NCI-H146 treated with DMSO at 0.1 percent for 48 hours (cell line): ENCODE measurements around the gene NOS1AP.
"Not testable (repeated sequence)": the region's sequence is repeated elsewhere in the genome, so short reads cannot be mapped to it uniquely, and the experiment has no call there.

Experiments used
- DNase-seq: peaks from one replicate; lab custom pipeline; 2025; ENCODE audit not compliant: unreplicated experiment; lab: John Stamatoyannopoulos, UW

The NOS1AP gene

DNA sequence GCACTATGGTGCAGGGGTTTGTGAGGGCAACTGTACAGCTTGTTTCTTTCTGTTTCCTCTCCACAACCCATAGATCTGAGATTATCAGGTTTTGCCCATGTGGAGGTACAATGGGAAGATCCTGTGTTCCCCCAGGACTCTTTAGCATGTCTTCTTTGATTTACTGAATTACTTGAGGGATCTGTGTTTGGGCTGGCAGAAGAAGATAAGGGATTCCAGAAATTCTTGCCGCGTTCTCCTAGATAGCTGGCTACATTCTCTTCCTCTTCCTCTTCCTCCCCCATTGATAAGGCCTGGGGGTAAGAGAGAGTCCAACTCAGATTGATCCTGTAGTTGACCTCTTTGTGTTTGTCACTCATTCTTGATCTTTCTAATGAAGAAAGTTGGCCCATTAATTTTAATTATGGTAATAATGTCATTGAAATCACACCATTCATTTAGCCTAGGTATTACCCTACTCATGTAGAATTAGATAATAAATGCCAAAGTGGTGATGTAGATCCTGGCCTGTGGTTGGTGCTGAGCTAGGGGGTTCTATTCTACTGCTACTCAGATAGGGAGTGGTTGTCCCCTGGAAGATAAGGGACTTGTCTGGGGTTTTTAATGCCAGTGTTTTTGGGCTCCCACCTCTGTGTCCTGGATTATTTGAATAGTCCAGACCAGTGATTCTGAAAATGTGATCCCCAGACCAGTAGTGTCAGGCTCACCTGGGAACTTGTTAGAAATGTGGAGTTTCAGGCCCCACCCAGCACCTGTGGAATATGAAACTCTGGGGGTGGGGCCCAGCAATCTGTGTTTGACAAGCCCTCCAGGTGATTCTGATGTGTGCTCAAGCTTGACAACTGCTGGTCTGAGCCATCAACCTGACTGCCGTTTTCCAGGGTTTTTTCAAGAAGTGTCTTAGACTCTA is 122.2 kb downstream of the NOS1AP start:
- DNase-seq: peak; percentile 32

DNA sequence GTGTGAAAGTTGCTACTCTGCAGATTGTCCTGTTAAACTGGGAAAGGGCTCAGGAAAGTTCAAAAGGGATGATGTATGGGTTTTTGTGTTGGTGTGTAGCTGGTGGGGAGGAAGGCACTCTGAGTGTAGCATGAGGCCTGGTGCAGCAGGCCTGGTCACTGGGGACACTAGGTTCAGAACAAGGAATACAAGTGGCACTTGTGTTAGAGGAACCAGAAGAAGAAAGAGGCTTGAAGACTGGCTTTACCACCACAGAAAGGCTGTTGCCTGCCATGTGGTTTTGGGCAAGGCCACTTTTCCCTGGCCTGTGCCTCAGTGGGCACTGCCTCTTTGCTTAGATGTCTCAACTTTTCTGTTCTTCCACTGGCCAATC is 122.8 kb downstream of the NOS1AP start:
- DNase-seq: no peak

DNA sequence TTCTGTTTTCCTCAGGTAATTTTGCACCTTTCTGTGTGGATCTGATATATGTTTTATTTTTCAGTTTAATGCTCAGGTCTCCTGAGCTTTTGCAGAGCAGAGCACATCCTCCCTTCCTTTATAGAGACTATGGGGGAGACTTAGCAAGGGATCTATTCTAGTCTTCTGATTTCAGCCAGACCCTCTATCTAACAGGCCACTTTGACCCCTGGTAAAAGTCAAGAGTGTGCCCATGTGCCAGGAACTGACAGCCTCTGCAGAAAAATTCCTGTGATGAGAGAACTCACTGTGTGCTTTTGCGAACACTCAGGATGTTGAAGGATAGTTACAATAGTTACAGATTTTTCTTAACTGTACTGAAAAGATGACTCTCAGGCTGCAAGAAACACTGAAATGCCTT is 123.3 kb downstream of the NOS1AP start:
- no peak for DNase-seq

DNA sequence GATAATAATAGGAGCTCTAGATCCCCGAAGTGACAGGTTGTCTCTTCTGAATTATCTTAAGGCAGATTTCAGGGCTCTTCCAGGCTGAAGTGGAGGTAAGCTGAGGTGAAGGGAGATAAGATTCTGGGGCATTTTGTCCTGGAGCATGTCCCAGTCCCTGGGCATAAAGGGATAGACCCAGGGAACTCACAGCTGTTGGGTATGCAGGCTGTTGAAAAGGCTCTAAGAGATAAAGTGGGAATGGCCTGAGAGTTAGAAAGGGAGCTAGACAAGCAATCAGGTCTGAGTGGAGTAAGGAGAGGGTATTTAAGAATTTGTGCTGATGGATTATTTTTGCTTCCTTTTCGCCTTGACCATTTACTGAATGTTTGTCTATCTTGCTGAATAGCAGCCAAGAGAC is 123.7 kb downstream of the NOS1AP start:
- no peak for DNase-seq

DNA sequence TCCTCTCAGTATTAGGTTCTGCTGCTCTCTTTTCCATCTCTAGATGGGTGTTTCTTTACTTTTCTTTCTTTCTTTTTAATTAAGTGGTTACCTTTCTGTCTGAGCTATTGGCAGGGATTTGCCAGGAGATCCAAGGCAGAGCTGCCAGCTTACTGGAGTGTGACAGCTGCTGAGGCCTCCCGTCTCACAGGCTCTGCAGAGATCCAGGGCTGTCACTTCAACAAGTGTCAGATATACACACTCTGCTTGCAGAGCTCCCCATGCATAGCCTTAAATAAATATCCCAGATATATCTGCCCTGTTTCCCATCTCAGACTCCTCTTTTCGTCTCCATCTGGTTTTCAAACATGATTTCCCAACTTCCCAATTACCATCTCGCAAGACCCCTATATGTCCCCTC is 124.3 kb downstream of the NOS1AP start:
- DNase-seq: no peak

DNA sequence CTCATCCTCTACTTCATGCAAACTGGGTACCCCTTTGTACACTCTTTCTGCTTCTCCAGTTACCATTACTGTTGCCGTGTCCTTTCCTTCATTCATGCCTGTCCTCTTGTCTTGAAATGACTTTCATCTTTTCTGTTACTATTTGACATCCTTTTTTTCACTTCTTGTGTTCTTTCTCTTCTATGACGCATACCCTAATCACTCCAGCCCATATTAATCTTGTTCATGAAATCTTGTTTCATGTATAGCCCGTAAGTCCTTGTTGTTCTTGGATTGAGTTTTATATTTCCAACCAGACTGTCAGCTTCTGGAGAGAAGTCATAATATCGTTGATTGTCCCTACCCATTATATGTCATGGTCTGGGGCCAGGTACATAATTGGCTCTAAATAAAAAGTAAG is 126.1 kb downstream of the NOS1AP start:
- DNase-seq: no peak

DNA sequence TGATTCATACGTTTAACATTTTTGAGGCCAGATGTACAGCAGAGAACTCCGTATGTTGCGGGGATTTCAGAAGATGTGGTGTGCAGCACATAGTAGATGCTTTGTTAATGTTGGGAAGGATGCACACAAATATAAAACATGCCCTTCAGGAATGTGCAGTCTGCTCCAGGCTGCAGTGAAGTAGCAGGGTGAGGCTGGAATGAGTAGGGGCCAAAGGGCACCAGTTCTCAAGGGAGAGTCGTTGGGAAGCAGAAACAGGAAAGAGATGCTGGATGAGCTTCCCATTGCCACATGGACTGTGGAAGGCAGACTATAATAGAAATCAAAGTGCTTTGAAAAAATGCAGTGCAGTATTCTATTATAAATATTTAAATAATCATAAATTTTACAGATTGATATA is 126.9 kb downstream of the NOS1AP start:
- DNase-seq: no peak

DNA sequence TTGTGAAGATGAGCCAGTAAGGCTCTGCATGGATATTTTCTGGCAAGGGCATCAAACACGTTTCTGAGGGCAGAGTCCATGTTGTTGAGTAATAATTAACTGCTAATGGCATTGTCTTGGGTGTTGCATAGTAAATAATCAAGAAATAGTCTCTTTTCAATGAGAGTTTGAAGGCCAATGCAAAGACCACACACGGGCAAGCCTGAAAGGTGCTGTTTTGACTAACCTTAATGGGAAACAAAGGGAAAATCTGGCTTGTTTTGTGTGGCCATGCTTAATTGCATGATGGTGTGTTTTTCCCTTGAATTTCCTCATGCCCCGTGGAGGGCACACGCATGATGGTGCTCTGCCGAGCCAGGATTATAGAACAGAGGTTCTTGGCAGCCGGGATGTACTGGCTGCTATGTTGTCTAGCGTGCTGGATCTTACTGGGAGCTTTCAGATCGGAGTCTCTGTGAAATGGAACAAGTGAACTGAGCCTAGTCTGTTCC is 127.6 kb downstream of the NOS1AP start:
- DNase-seq: no peak

DNA sequence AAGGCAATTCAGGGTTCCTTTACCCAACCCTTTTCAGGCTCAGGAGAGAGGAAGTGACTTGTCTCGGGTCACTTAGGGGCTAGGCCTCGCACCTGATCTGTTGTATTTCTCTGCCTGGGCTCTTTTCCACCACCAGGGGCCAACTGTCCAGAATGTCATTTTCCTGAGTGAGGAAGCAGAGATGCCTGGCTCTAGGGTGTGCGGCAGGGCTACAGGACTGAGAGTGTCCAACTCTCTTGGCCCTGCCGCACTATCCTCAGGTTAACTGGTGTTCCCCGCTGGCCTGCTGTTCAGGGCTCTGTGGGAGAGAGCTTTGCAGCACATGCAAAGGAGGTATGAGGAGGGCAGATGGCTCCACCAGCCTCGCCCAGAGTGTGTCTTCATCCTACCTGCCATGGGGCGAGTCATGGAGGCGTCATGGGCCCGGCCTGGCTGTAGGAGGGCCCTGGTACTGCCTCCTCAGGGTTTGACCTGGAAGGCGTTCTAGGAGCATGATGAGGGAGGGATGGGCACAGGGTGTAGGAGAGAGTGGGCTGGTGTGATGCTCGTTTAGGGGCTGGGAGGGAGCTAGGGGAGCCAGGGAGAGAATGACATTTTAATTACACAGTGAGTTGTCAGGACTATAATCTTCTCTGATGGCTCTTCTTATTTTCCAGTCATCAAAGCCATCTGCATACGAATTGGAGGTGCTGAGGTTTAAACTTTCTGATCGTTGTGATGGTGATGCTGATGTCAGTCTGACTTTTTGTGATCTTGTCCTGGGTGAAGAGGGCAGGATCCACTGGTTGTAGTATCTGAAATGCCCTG is 128.3 kb downstream of the NOS1AP start:
- no peak for DNase-seq

DNA sequence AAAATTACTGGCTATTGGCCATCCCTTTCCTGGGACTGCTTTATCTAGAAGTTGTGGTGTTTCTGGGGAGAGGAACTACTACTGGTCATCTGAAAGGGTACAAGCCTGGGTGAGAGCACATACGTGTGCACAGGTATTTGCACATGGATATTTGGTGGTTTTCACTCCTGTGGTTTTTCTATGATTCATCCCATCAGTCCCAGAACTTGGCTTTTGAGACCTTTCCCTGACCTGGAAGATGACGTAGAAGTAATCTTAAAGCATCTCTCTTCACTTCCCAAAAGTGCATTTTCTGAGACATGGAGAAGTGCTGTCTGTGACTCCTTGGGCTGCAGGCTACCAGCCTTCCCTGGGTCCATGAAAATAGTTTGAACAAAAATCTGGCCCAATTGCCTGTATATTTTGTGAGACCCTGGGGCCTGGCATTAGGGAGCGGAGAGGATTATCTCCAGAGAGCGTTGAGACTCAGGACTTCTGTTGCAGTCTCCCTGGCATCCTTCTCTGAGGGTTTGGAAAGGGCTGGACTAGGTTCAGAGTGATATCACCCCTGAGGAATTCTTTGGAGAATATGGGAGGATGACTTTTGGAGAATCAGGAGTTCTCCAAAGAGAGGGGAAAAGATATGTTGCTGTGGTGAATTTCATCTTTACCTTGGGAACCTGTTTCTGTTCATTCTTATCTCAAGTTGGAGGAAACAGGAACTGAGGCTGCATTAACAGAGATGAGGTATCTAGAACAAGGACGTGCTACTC is 130.8 kb downstream of the NOS1AP start:
- DNase-seq: no peak

DNA sequence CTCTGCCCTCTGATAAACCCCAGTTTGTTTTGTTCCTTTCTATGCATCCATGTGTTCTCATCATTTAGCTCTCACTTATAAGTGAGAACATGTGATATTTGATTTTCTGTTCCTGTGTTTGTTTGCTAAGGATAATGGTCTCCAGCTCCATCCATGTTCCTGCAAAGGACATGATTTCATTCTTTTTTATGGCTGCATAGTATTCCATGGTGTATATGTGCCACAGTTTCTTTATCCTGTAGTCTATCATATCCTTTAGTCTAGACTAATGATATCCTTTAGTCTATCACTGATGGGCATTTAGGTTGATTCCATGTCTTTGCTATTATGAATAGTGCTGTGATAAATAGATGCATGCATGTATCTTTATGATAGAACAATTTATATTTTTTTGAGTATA is 131.6 kb downstream of the NOS1AP start:
- not testable (repeated sequence) for DNase-seq

DNA sequence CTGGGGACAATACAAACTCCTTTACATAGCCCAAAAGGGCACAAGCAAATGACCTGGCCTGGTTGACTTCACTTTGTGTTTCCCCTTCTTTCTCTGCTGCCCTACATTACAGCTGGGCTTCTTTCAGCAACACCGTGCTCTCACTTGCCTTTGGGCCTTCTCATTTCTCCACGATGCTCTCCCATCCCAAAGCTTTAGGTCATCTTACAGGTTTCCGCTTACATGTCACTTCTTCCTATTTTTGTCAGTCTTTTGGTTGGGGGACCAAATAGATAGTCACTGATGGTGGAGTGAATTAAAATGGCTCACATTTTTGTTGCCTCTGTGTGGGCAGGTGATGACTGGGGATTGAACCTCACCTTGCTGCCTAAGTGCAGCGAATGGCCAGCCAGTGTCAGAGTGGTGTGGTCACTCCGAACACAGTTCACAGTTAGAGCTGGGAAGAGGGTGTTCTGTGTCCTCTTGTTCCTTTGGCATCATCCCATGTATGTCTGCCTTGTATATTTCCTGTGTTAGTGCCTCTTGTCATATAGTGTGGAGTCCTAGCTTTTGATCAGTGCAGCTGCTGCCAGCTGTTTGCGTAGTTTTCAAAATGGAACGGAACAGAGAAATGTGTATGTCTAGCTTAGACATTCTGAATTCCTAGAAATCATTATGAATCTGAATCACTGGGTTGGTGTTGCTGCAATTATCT is 134.8 kb downstream of the NOS1AP start:
- DNase-seq: no peak

DNA sequence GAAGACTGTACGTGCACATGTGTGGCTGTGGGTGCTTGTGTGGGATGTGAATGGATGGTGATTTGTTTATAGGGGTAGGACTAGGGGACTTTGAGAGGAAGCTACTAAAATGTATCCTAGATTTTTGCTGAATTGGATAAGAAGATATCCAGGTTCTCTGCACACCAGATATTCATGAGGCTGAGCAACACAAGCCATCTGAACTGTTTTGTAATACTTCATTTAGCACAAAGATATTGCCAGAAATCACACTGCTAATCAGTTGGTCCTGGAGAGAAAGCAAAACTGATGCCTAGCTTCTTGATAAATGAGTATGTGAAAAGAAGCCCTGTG is 135.3 kb downstream of the NOS1AP start:
- no peak for DNase-seq

DNA sequence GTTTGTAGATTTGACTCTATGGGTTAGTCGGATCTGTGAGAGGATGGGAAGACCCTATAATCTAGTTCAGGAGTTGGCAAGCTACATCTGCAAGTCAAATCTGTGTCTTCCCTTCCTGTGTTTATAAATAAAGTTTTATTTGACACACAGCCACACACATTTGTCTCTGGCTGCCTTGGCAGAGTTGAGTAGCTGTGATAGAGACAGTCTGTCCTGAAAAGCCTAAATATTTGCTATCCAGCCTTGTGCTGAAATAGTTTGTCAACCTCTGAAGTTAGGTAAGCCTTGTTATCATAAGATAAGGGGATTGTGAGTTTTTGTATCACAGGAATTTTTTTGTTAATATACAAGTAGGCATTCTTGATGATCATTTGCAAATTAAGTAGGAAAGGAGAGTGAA is 136.8 kb downstream of the NOS1AP start:
- DNase-seq: no peak

DNA sequence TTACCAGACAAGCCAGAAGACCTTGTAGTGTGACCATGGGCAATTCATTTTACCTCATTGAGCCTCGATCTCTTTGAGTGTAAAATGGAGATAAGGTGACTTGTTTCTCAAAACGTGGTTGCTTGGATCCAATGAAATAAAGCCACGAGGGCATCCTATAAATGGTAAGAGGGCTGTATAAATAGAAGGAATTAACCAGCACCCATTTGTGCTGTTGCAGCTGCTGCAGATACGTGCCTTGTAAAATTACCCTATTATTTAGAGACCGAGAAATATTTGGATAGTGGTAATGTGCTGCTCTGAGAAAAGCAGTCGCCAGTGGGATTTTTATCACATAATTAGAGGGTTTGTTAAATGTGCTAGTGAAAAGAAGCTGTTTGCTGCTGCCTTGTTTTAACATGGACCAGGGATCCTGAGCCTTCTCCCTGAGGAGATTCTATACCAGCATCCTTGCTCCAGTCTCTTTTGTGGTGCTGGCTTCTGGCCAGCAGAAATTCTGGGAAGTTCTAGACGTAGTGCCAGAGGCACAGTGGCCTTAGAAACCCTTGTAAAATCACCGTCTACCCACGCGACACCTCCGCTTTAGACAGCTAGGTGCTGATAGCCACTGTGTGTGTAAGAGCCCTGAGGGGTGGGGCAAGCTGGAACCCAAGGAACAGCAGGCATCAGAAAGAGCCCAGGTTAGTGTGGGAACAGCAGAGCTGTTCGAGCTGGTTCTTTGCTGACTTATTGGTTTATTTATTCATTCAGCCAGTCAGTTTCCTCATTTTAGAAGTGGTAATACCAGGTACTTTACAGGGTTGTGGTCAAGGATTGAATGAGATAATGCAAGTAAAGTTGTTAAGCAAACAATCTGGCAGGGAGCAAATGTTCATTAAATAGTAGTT is 137.5 kb downstream of the NOS1AP start:
- peak; percentile 97 for DNase-seq

DNA sequence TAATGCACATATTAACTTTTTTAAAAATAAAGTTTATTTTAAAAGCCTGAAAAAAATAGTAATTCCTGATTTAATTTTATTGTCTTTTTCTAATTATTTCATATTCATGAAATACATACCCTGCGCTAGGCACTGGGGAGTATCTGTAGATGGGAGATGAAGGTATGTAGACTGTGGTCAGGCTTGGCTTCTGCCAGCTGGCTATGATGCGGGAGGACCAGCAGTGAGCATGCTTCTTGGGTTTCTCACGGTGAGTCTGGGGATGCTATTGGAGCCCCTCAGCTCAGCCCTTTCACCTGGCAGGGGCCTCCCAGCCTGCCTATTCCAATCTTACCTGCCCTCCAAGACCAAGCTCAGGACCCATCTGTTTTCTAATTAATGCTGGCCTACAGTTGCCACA is 138.4 kb downstream of the NOS1AP start:
- peak; percentile 25 for DNase-seq

DNA sequence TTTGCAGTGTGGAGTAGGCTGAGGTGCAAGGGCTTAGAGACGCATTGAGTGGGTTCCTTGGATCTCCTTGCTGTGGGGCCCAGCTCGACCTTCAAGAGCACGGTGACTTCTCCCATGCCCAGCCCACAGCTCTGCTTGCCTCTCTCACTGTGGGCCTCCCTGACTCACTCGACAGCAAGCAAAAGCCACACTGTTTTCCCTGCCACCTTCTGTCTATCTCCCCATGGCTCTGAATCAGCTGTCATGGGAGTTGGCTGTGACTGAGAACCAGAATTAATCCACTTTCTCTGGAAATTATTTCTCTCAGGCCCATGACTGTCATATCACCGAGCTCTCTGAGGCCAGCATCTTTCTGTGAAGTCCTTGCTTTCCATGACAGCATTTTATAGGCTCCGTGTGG is 140.7 kb downstream of the NOS1AP start:
- no peak for DNase-seq

DNA sequence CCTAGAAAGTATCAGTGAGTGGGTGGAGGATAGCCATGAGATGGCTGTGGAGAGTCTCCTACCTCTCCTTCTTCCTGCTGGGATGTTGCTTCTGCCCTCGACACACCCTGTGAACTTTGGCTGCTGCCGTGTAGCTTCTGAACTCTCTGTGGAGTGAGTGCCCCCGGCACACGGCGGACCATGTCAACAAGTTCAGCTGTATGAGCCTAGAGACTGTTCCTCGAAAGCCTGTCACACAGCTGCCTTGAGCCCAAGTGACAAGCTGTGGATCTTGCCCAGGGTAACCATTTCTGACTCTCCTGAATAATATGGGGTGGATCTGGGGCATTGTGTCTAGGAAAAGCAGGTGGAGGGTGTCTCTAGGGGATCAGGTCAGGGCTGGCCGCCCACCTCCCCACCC is 143.2 kb downstream of the NOS1AP start:
- no peak for DNase-seq

DNA sequence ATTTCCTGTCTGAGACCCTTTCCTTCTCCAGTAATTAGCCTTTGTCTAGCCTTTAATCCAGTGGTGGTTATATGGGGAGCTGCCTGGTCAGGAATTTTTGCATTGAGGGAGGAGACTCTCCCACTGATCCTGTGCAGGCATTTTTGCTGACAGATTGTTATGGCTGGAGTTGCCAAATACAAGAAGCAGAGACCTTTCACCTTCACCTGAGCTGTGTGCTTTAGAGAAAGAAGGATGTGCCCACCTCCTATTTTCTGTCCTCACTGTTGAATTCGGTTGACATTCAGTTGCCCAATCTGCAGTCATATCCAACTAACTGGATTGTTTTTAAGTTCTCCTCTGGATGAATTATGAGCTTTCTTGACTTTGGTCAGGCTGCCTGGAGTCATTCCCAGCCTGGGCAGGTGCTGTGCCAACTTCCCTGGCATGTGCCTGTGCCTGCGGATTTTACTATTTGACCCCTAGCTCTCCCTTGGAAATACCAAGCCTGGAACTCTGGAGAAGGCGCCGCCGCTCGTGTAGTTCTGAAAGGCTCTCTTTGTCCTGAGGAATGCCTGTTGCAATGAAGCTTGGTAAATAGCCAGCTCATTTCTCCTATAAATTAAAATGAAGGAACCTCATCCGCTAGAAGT is 143.9 kb downstream of the NOS1AP start:
- no peak for DNase-seq

DNA sequence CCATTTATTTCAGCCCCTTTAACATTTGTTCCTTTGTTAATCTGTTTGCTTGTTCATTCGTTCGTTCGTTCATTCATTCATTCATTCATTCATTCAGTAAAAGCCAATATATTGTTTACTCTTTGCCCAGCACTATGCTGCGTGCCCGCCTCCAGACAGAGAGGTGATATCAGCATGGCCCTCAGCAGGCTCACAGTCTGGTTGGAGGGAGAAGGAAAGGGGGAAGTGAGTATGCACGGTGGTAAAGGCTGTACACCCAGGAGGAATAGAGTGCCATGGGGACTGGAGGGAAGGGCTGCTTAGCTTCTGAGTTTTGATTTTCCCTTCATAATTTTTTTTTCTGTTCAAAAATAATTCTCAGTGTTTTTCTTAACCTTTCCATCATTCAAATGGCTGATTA is 144.7 kb downstream of the NOS1AP start:
- no peak for DNase-seq
